Mesenchymal stem cell (in vitro differentiated cells and primary cell): ENCODE data around the gene SERPINF2.

ENCODE experiments used
- DNase-seq: peaks from one replicate; pipeline ENCODE4 v3.0.0-alpha.2; 2013
- H2AFZ ChIP-seq: one replicate; pipeline ENCODE4 v1.6.1; 2013; ENCODE audit warnings: low read depth, mild to moderate bottlenecking, control low read depth, inconsistent platforms, low read length, moderate library complexity
- H2AK5ac ChIP-seq: 2 replicates; pipeline ENCODE4 v1.6.1; 2013; ENCODE audit warnings: low read length, moderate library complexity, mild to moderate bottlenecking, inconsistent platforms; ENCODE audit not compliant: severe bottlenecking
- H2BK120ac ChIP-seq: one replicate; pipeline ENCODE4 v1.6.1; 2013; ENCODE audit warnings: low read depth, mild to moderate bottlenecking, inconsistent platforms, low read length, moderate library complexity
- H2BK12ac ChIP-seq, 2 experiments: one replicate each; pipeline ENCODE4 v1.6.1; 2013; ENCODE audit warnings: inconsistent platforms in 2 of 2, low read length in 2 of 2, mild to moderate bottlenecking in 2 of 2, moderate library complexity in 2 of 2, control low read depth in 1 of 2
- H2BK15ac ChIP-seq: one replicate; pipeline ENCODE4 v1.6.1; 2013; ENCODE audit warnings: mild to moderate bottlenecking, low read depth, inconsistent platforms; ENCODE audit not compliant: poor library complexity, severe bottlenecking
- H2BK5ac ChIP-seq: 2 replicates; pipeline ENCODE4 v1.6.1; 2013; ENCODE audit warnings: low read depth, mild to moderate bottlenecking, low read length, control low read depth, inconsistent platforms; ENCODE audit not compliant: poor library complexity, severe bottlenecking
- H3K14ac ChIP-seq, 2 experiments: one replicate each; pipeline ENCODE4 v1.6.1; 2013; ENCODE audit warnings: inconsistent platforms in 2 of 2, low read length in 2 of 2, control low read depth in 1 of 2, mild to moderate bottlenecking in 1 of 2, moderate library complexity in 1 of 2
- H3K18ac ChIP-seq, 2 experiments: one replicate each; pipeline ENCODE4 v1.6.1; 2013; ENCODE audit warnings: inconsistent platforms in 2 of 2, low read length in 2 of 2, control low read depth in 1 of 2, low read depth in 1 of 2, mild to moderate bottlenecking in 1 of 2
- H3K23ac ChIP-seq, 2 experiments: one replicate each; pipeline ENCODE4 v1.6.1; 2013; ENCODE audit warnings: inconsistent platforms in 2 of 2, low read length in 2 of 2, mild to moderate bottlenecking in 2 of 2, moderate library complexity in 2 of 2, control low read depth in 1 of 2
- H3K27ac ChIP-seq: 2 replicates; pipeline ENCODE4 v1.5.1; 2013; ENCODE audit warnings: mild to moderate bottlenecking, moderate library complexity, low read length, control low read depth, inconsistent platforms; ENCODE audit not compliant: poor library complexity, severe bottlenecking
- H3K27me3 ChIP-seq, 2 experiments: 2 replicates each; pipeline versions ENCODE4 v1.6.1 to v1.7.0; 2013; ENCODE audit warnings: low read length in 2 of 2, mild to moderate bottlenecking in 2 of 2, moderate library complexity in 2 of 2, control low read depth in 1 of 2, inconsistent platforms in 1 of 2; ENCODE audit not compliant: control insufficient read depth in 1 of 2, insufficient read depth in 1 of 2
- H3K36me3 ChIP-seq, 2 experiments: 2 replicates each; pipeline versions ENCODE4 v1.6.1 to v1.7.0; 2013; ENCODE audit warnings: low read length in 2 of 2, control low read depth in 1 of 2, inconsistent platforms in 1 of 2, low read depth in 1 of 2, mild to moderate bottlenecking in 1 of 2; ENCODE audit not compliant: insufficient read depth in 2 of 2, control insufficient read depth in 1 of 2
- H3K4ac ChIP-seq, 2 experiments: one replicate each; pipeline ENCODE4 v1.6.1; 2013; ENCODE audit warnings: inconsistent platforms in 2 of 2, low read length in 2 of 2, mild to moderate bottlenecking in 2 of 2, moderate library complexity in 2 of 2, control low read depth in 1 of 2, low read depth in 1 of 2
- H3K4me1 ChIP-seq: 2 replicates; pipeline ENCODE4 v1.6.1; 2013; ENCODE audit warnings: low read depth, low read length, control low read depth; ENCODE audit not compliant: control insufficient read depth, insufficient read depth
- H3K4me2 ChIP-seq: 2 replicates; pipeline ENCODE4 v1.6.1; 2013; ENCODE audit warnings: low read length, mild to moderate bottlenecking, inconsistent platforms; ENCODE audit not compliant: poor library complexity, severe bottlenecking
- H3K4me3 ChIP-seq, 2 experiments: 2 replicates each; pipeline versions ENCODE4 v1.5.1 to v1.7.0; 2013; ENCODE audit warnings: low read length in 2 of 2, mild to moderate bottlenecking in 2 of 2, control low read depth in 1 of 2, low read depth in 1 of 2; ENCODE audit not compliant: insufficient read depth in 1 of 2
- H3K79me1 ChIP-seq: replicated peaks from 2 replicates; pipeline ENCODE4 v1.6.1; 2013; ENCODE audit warnings: mild to moderate bottlenecking, control low read depth, low read length, inconsistent platforms; ENCODE audit not compliant: poor library complexity, severe bottlenecking
- H3K9ac ChIP-seq: 2 replicates; pipeline ENCODE4 v1.7.0; 2013; ENCODE audit warnings: mild to moderate bottlenecking, low read length, moderate library complexity
- H3K9me3 ChIP-seq: 2 replicates; pipeline ENCODE4 v1.7.0; 2013; ENCODE audit warnings: mild to moderate bottlenecking, low read length; ENCODE audit not compliant: control insufficient read depth
- H4K8ac ChIP-seq: one replicate; pipeline ENCODE4 v1.6.1; 2013; ENCODE audit warnings: inconsistent platforms, mild to moderate bottlenecking, low read length, moderate library complexity
- H4K91ac ChIP-seq: one replicate; pipeline ENCODE4 v1.6.1; 2013; ENCODE audit warnings: mild to moderate bottlenecking, low read length, inconsistent platforms
- WGBS: methylation state at CpG from one replicate; pipeline ENCODE4 v1.1.7; 2013; ENCODE audit warnings: mixed read lengths; 5-methylcytosine and 5-hydroxymethylcytosine counted together

SERPINF2 gene

GRCh38 chr17:1725642-1726511 lies 16.8 kb upstream of the SERPINF2 start:
- H4K8ac ChIP-seq = peak overlapping the region; percentile 40
- peak overlapping the region in 1 of 2 experiments; percentile 22 for H3K18ac ChIP-seq
- H3K4me2 ChIP-seq = no peak overlapping the region
- no peak overlapping the region for H3K23ac ChIP-seq
- H2BK120ac ChIP-seq = no peak overlapping the region
- no peak overlapping the region for H2BK15ac ChIP-seq
- no peaks in the 10 kb centered on the region for H3K9me3 ChIP-seq
- no peak overlapping the region for H2AK5ac ChIP-seq
- H3K4ac ChIP-seq = peak overlapping the region in 1 of 2 experiments; percentile 81
- peaks cover 36 to 44% of the 10 kb centered on the region in 2 experiments for H3K36me3 ChIP-seq
- no peaks in the 10 kb centered on the region for H3K27me3 ChIP-seq
- peak overlapping the region; percentile 82 for H4K91ac ChIP-seq
- H2AFZ ChIP-seq = no peak overlapping the region
- no peak overlapping the region for H3K14ac ChIP-seq
- peak overlapping the region in 1 of 2 experiments; percentile 3 for H2BK12ac ChIP-seq
- no peak for DNase-seq
- H3K9ac ChIP-seq = peak overlapping the region; percentile 82
- H3K4me3 ChIP-seq = peak overlapping the region in 1 of 2 experiments; percentile 84
- no peak overlapping the region for H2BK5ac ChIP-seq
- peaks cover 26% of the 10 kb centered on the region for H3K79me1 ChIP-seq
- 97% methylated on average over 54 of the region's 54 CpGs for WGBS
- peaks cover 38% of the 10 kb centered on the region for H3K4me1 ChIP-seq
- no peak overlapping the region for H3K27ac ChIP-seq

GRCh38 chr17:1726626-1727257 lies 15.9 kb upstream of the SERPINF2 start:
- no peaks in the 10 kb centered on the region for H3K9me3 ChIP-seq
- no peak overlapping the region for H2BK5ac ChIP-seq
- H2AFZ ChIP-seq = no peak overlapping the region
- H4K91ac ChIP-seq = no peak overlapping the region
- H2BK120ac ChIP-seq = no peak overlapping the region
- H2BK12ac ChIP-seq = no peak overlapping the region
- H3K36me3 ChIP-seq = peaks cover 40 to 44% of the 10 kb centered on the region in 2 experiments
- H3K4me2 ChIP-seq = no peak overlapping the region
- no peak overlapping the region for H4K8ac ChIP-seq
- no peak overlapping the region for H3K18ac ChIP-seq
- no peak overlapping the region for H3K4ac ChIP-seq
- H3K79me1 ChIP-seq = peaks cover 26% of the 10 kb centered on the region
- no peak for DNase-seq
- no peak overlapping the region for H3K4me3 ChIP-seq
- H3K9ac ChIP-seq = no peak overlapping the region
- H2BK15ac ChIP-seq = no peak overlapping the region
- peaks cover 42% of the 10 kb centered on the region for H3K4me1 ChIP-seq
- WGBS = 90% methylated on average over 18 of the region's 18 CpGs
- no peak overlapping the region for H3K23ac ChIP-seq
- no peak overlapping the region for H3K27ac ChIP-seq
- H3K27me3 ChIP-seq = no peaks in the 10 kb centered on the region
- no peak overlapping the region for H2AK5ac ChIP-seq
- H3K14ac ChIP-seq = no peak overlapping the region

- WGBS = 97% methylated on average over 21 of the region's 21 CpGs
- Histone ChIP-seq H2BK120ac (no peak overlapping the region), H3K27me3 (no peaks in the 10 kb centered on the region), H2BK5ac (no peak overlapping the region), H3K4me2 (no peak overlapping the region), H4K91ac (no peak overlapping the region), H3K4ac (no peak overlapping the region), H3K23ac (no peak overlapping the region), H2AFZ (no peak overlapping the region), H3K4me3 (no peak overlapping the region), H2AK5ac (no peak overlapping the region), H3K4me1 (peaks cover 43% of the 10 kb centered on the region), H3K36me3 (peaks cover 42 to 46% of the 10 kb centered on the region in 2 experiments), H3K27ac (no peak overlapping the region), H2BK15ac (no peak overlapping the region), H2BK12ac (peak overlapping the region in 1 of 2 experiments; percentile 72), H3K14ac (no peak overlapping the region), H3K18ac (no peak overlapping the region), H3K9me3 (no peaks in the 10 kb centered on the region), H4K8ac (no peak overlapping the region), H3K9ac (no peak overlapping the region), H3K79me1 (peaks cover 29% of the 10 kb centered on the region)
- DNase-seq = no peak
These were observed 15.3 kb upstream of the SERPINF2 start for GRCh38 chr17:1727258-1727789.
